B cell (primary cell): ENCODE results near the gene PHF19. TPM values are rescaled to one million over a fixed set of nuclear protein-coding genes. Genes with fewer than 3 reads are reported as not detected.

Experiments used
- ATAC-seq: fragments of 200-7000 bp; cut with Tn5 transposase; one replicate; pipeline ENCODE4 v1.10.0; 2021; ENCODE audit warnings: low read depth, mild to moderate bottlenecking, moderate number of reproducible peaks, moderate library complexity
- CTCF ChIA-PET: fragments of 350-600 bp; sonication (Branson Sonifier 250); formaldehyde crosslinking; loops from one replicate; lab custom pipeline; 2021; ENCODE audit warnings: antibody characterized with exemption, inconsistent platforms; lab: Charles Lee
- POLR2A ChIA-PET: fragments of 350-600 bp; sonication (Branson Sonifier 250); formaldehyde crosslinking; loops from one replicate; lab custom pipeline; 2021; ENCODE audit warnings: antibody characterized with exemption; lab: Charles Lee
- DNase-seq: peaks from one replicate; pipeline ENCODE4 v3.0.0; 2013
- H2AFZ ChIP-seq: 2 replicates; pipeline ENCODE4 v1.6.1; 2012; ENCODE audit warnings: mild to moderate bottlenecking, low read depth, low read length; ENCODE audit not compliant: insufficient read depth, poor library complexity, severe bottlenecking
- H3K27ac ChIP-seq, 2 donors: 1 replicate in 1 of 2; 2 replicates in 1 of 2; pipeline ENCODE4 v1.5.1; 2012 to 2013; ENCODE audit warnings: low read length in 2 of 2, mild to moderate bottlenecking in 2 of 2, moderate library complexity in 1 of 2
- H3K27me3 ChIP-seq, 4 experiments: fragments of 200-600 bp in 1 of 4; sonication (generic) in 1 of 4; replicated peaks in 1 of 4; 1 replicate in 2 of 4; 2 replicates in 2 of 4; pipeline versions ENCODE4 v1.6.1 to v1.7.0; 2013 to 2016; ENCODE audit warnings: low read length in 3 of 4, mild to moderate bottlenecking in 2 of 4, mixed read lengths in 1 of 4, moderate library complexity in 1 of 4; ENCODE audit not compliant: insufficient read depth in 4 of 4, control insufficient read depth in 3 of 4; ENCODE audit errors: control extremely low read depth in 1 of 4
- H3K36me3 ChIP-seq, 2 experiments: replicated peaks in 1 of 2; 1 replicate in 1 of 2; 2 replicates in 1 of 2; pipeline versions ENCODE4 v1.6.1 to v1.7.1; 2013; ENCODE audit warnings: low read length in 1 of 2; ENCODE audit not compliant: insufficient read depth in 2 of 2, control insufficient read depth in 1 of 2; ENCODE audit errors: control extremely low read depth in 1 of 2, extremely low read depth in 1 of 2
- H3K4me1 ChIP-seq, 2 donors: fragments of 200-600 bp in 1 of 2; sonication (generic) in 1 of 2; 1 replicate in 1 of 2; 2 replicates in 1 of 2; pipeline versions ENCODE4 v1.5.1 to v1.6.1; 2013 to 2017; ENCODE audit warnings: low read length in 2 of 2; ENCODE audit not compliant: control insufficient read depth in 2 of 2, insufficient read depth in 2 of 2
- H3K4me2 ChIP-seq: replicated peaks from 2 replicates; pipeline ENCODE3; 2012; ENCODE audit warnings: mild to moderate bottlenecking, low read depth, low read length; ENCODE audit not compliant: poor library complexity, severe bottlenecking
- H3K4me3 ChIP-seq, 5 experiments: fragments of 200-600 bp in 1 of 5; sonication (generic) in 1 of 5; 1 replicate in 3 of 5; 2 replicates in 2 of 5; pipeline versions ENCODE4 v1.5.1 to v1.7.0; 2011 to 2016; ENCODE audit warnings: low read length in 4 of 5, mild to moderate bottlenecking in 4 of 5, low read depth in 2 of 5, control low read depth in 1 of 5, moderate library complexity in 1 of 5; ENCODE audit not compliant: insufficient read depth in 1 of 5; ENCODE audit errors: control extremely low read depth in 1 of 5, extremely low read depth in 1 of 5
- H3K79me2 ChIP-seq: fragments of 200-600 bp; sonication (generic); one replicate; pipeline ENCODE4 v1.6.0; 2016; ENCODE audit warnings: low read length; ENCODE audit not compliant: control insufficient read depth, insufficient read depth
- H3K9ac ChIP-seq: fragments of 200-600 bp; sonication (generic); 2 replicates; pipeline ENCODE4 v1.6.1; 2017; ENCODE audit warnings: mild to moderate bottlenecking, low read length, moderate library complexity
- H3K9me3 ChIP-seq, 3 donors: one replicate each; pipeline versions ENCODE4 v1.6.1 to v1.7.1; 2013; ENCODE audit warnings: low read length in 2 of 3; ENCODE audit not compliant: control insufficient read depth in 2 of 3, insufficient read depth in 1 of 3; ENCODE audit errors: control extremely low read depth in 1 of 3
- H4K20me1 ChIP-seq: 2 replicates; pipeline ENCODE4 v1.6.0; 2012; ENCODE audit warnings: mild to moderate bottlenecking, low read length; ENCODE audit not compliant: insufficient read depth, control insufficient read depth, poor library complexity, severe bottlenecking
- H3K27ac Mint-ChIP-seq: one replicate; pipeline ENCODE4 v1.8.0; 2021; ENCODE audit warnings: mixed read lengths
- H3K27me3 Mint-ChIP-seq: one replicate; pipeline ENCODE4 v1.8.0; 2021; ENCODE audit warnings: mixed read lengths
- H3K4me1 Mint-ChIP-seq: one replicate; pipeline ENCODE4 v1.8.0; 2021; ENCODE audit warnings: mixed read lengths
- H3K4me3 Mint-ChIP-seq: one replicate; pipeline ENCODE4 v1.8.0; 2021; ENCODE audit warnings: mixed read lengths
- H3K9me3 Mint-ChIP-seq: one replicate; pipeline ENCODE4 v1.8.0; 2022; ENCODE audit warnings: mixed read lengths; ENCODE audit not compliant: insufficient read depth
- CTCF ChIP-seq: fragments of 200-600 bp; IDR thresholded peaks from one replicate; pipeline ENCODE4 v1.8.0; 2022; ENCODE audit warnings: antibody characterized with exemption, mild to moderate bottlenecking
- EZH2 ChIP-seq: IDR thresholded peaks from 2 replicates; pipeline ENCODE4 v1.6.1; 2012; ENCODE audit warnings: borderline replicate concordance, low read depth, mild to moderate bottlenecking, moderate library complexity, low read length; ENCODE audit not compliant: insufficient read depth, poor library complexity, severe bottlenecking
- intact Hi-C: fragments of 100-400 bp; cut with micrococcal nuclease; formaldehyde crosslinking; loops from one replicate; pipeline ENCODE4 v1.10.0; 2022
- polyA plus RNA-seq: library from polyadenylated mRNA; depleted of rRNA; stranded (reverse); fragments of >200 nt; gene quantifications from 2 replicates; pipeline ENCODE4 v1.2.3, GENCODE V29; 2012
- total RNA-seq, 2 donors: library from RNA; stranded (reverse); fragments of 120-200 nt in 1 of 2; gene quantifications; 1 replicate in 1 of 2; 2 replicates in 1 of 2; pipeline versions ENCODE4 v1.2.3 to v1.2.4, GENCODE V29; 2013 to 2022

PHF19 gene
- total and polyA plus RNA-seq, 2 donors (not counting 1 experiment from before 2014, with no cell fraction given), result 17.0 to 20.9 TPM

- peaks cover 1 to 37% (median 34%) of the 10 kb centered on the region in 3 donors for H3K9me3 ChIP-seq
- H3K36me3 ChIP-seq, result no peaks in the 10 kb centered on the region
- no peak overlapping the region for H3K4me2 ChIP-seq
- H3K4me1 Mint-ChIP-seq, result no peaks in the 10 kb centered on the region
- no peak for ATAC-seq
- no peak overlapping the region for H3K4me3 Mint-ChIP-seq
- TF ChIP-seq EZH2 (no peak), CTCF (no peak)
- ChIA-PET CTCF (no interaction called here), POLR2A (no interaction called here)
- no peaks in the 10 kb centered on the region for H4K20me1 ChIP-seq
- no peaks in the 10 kb centered on the region for H3K27me3 ChIP-seq
- no peak overlapping the region for H3K27ac Mint-ChIP-seq
- H2AFZ ChIP-seq, result no peak overlapping the region
- no peak overlapping the region for H3K27ac ChIP-seq
- no peak overlapping the region for H3K4me3 ChIP-seq
- no peaks in the 10 kb centered on the region for H3K79me2 ChIP-seq
- H3K9ac ChIP-seq, result no peak overlapping the region
- H3K4me1 ChIP-seq, result no peaks in the 10 kb centered on the region
- H3K9me3 Mint-ChIP-seq, result peaks cover 16% of the 10 kb centered on the region
- H3K27me3 Mint-ChIP-seq, result no peaks in the 10 kb centered on the region
- intact Hi-C loops, result no loop called here
- DNase-seq, result no peak
Observed at GRCh38 chr9:120807607-120808379, 69.2 kb downstream of the PHF19 start.

Other genes with a start within 250 kb of the PHF19 start
- 11.3 and 11.6 TPM in 2 replicates for gene MEGF9, start 162.7 kb downstream of the PHF19 start, total RNA-seq
- 3.5 and 4.0 TPM in 2 replicates for gene MEGF9, start 162.7 kb downstream of the PHF19 start, polyA plus RNA-seq
- gene FBXW2, start 83.8 kb downstream of the PHF19 start, total RNA-seq, result 70.6 and 73.3 TPM in 2 replicates
- 14.9 and 24.0 TPM in 2 replicates for gene FBXW2, start 83.8 kb downstream of the PHF19 start, polyA plus RNA-seq
- 25.3 and 26.8 TPM in 2 replicates for gene PSMD5, start 34.3 kb downstream of the PHF19 start, total RNA-seq
- gene PSMD5, start 34.3 kb downstream of the PHF19 start, polyA plus RNA-seq, result 7.4 and 12.5 TPM in 2 replicates
- 12.2 and 13.1 TPM in 2 replicates for gene TRAF1, start 49.6 kb upstream of the PHF19 start, total RNA-seq
- 19.5 and 23.0 TPM in 2 replicates for gene TRAF1, start 49.6 kb upstream of the PHF19 start, polyA plus RNA-seq
- 9.4 and 10.4 TPM in 2 replicates for gene C5, start 173.1 kb upstream of the PHF19 start, total RNA-seq
- gene C5, start 173.1 kb upstream of the PHF19 start, polyA plus RNA-seq, result 2.7 and 3.4 TPM in 2 replicates
- gene CNTRL, start 197.8 kb upstream of the PHF19 start, total RNA-seq, result 146 and 150 TPM in 2 replicates
- 40.0 and 67.5 TPM in 2 replicates for gene CNTRL, start 197.8 kb upstream of the PHF19 start, polyA plus RNA-seq